Esophagus mucosa (tissue), 1 donor: ENCODE measurements around the gene PTEN. TPM values are rescaled to one million over a fixed set of nuclear protein-coding genes. Genes with fewer than 3 reads are reported as not detected.
"Not testable (repeated sequence)": the region's sequence is repeated elsewhere in the genome, so short reads cannot be mapped to it uniquely, and the experiment has no call there.

Experiments used
- ATAC-seq: fragments of 200-7000 bp; cut with Tn5 transposase; one replicate; pipeline ENCODE4 v1.9.1; 2020
- total RNA-seq: library from RNA; stranded (reverse); gene quantifications from one replicate; pipeline ENCODE4 v1.2.4, GENCODE V29; 2023
- donor health status: DM: yes; HTN: yes; CAD: no.

PTEN gene
- total RNA-seq, result 77.0 TPM

DNA sequence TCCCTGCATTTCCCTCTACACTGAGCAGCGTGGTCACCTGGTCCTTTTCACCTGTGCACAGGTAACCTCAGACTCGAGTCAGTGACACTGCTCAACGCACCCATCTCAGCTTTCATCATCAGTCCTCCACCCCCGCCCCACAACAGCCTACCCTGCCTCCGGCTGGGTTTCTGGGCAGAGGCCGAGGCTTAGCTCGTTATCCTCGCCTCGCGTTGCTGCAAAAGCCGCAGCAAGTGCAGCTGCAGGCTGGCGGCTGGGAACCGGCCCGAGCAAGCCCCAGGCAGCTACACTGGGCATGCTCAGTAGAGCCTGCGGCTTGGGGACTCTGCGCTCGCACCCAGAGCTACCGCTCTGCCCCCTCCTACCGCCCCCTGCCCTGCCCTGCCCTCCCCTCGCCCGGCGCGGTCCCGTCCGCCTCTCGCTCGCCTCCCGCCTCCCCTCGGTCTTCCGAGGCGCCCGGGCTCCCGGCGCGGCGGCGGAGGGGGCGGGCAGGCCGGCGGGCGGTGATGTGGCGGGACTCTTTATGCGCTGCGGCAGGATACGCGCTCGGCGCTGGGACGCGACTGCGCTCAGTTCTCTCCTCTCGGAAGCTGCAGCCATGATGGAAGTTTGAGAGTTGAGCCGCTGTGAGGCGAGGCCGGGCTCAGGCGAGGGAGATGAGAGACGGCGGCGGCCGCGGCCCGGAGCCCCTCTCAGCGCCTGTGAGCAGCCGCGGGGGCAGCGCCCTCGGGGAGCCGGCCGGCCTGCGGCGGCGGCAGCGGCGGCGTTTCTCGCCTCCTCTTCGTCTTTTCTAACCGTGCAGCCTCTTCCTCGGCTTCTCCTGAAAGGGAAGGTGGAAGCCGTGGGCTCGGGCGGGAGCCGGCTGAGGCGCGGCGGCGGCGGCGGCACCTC lies at the start of gene PTEN, which contains the start of gene KLLN:
Gene PTEN, plus strand, starts transcription at position 573 of the 891 bp plus-strand sequence. CDS start 845 bp downstream, outside the sequence.
Gene KLLN, minus strand, starts transcription at position 481 of the 891 bp plus-strand sequence. CDS start 1,046 bp downstream, outside the sequence.
- ATAC-seq, result peak; percentile 82

DNA sequence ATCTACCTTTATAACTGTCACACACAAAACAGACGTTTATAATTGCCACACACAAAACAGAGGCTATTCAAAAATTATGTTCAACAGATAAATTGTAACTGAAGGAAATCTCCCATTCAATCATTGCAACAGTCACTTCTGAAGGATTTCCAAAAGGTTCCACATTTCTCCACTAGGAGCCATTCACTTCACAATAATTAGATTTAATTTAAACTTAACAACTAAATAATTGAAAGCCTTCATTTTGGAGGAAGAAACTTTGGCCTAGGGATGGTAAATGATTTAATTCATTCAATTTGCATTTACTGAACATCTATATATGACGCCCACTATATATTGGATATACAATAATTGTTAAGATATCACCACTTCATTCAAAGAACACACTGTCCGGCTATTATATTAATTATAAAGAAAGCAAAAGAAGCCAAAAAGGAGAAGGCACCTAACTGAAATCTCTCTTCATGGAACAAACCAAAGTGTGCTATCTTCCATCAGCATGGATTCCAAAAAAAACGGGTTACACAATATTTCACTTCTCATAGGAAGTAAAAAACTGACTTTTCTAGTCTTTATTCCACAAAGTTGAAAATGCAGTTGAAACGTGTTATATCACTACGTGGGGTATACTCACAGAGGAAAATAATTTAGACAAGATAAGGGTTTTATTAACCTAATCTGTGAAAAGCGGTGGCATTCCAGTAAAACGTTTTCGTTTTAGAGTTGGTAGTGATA lies 47.1 kb upstream of the PTEN start:
- no peak for ATAC-seq

DNA sequence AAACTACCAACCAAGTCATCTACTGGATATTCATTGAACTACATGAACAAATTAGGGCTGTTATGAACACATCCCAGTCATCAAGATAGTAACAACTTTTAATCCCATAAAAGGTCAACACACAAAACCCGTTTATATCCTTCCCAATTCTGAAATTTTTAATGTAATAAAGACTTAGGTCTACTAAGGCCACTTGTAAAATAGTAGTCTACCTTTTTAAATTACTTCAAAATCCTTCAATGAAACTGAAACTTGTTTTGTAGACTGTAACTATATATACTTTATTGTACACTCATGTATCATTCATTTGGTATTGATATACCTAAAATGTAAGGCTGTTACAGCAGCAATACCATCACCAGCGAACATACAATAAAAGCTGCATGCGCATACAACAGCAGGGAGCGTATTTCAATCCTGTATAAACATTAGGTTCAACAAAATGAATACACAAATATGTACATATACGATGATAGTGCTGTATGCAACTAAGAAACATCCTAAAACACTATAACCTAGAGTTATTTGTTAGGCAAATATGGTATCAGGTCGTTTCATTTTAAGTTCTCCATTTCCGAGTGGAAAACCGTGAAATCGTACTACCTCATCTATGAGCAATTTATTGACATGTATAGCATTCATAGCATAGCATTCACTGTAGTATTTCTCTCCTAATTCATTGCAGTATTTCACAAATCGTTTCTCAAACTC lies 46.4 kb upstream of the PTEN start:
- ATAC-seq, result no peak

DNA sequence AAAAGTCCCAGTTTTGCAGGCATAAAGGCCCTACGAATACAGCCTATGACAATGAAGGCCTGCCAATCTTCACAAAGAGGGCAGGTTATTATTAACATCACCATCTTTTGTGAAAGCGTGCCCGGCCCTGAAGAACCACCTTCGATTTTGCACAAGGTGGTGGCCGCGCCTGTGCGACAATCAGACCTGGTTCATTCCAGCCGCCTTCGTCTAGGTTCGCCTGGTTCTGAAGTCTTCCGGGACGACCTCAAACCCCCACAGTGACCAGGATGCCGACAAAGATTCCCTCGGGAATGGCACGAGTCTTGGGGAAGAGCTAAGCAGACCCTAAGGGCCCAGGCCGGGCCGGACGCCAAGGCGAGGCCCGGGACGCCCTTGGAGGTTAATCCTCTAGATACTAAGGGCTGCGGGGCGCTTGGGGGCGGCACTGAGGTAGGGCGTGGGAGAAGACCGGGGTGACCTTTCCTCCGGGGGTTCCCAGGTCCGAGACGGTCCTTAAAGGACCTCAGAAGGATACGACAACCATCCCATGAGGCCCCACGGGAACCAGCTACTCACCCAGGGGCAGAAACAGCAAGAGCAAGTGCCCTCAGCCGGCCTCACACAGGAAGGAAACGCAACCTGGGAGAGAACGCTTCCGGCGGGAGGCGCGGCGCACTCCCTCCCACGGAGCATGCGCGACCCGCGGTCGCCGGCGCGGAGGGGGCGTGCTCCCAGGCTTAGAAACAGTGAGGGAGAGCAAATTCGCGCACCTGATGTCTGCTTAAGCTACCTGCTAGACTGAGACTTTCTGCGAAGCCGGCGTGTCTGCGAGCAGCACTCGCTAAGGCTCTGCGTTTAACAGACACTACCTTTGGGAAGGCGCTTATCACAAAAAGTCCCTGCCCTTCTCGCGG lies 45.6 kb upstream of the PTEN start, which contains the start of gene ATAD1:
Gene ATAD1, minus strand, starts transcription at position 618 of the 896 bp plus-strand sequence. CDS start 3,627 bp downstream, outside the sequence.
- ATAC-seq, result peak; percentile 97

DNA sequence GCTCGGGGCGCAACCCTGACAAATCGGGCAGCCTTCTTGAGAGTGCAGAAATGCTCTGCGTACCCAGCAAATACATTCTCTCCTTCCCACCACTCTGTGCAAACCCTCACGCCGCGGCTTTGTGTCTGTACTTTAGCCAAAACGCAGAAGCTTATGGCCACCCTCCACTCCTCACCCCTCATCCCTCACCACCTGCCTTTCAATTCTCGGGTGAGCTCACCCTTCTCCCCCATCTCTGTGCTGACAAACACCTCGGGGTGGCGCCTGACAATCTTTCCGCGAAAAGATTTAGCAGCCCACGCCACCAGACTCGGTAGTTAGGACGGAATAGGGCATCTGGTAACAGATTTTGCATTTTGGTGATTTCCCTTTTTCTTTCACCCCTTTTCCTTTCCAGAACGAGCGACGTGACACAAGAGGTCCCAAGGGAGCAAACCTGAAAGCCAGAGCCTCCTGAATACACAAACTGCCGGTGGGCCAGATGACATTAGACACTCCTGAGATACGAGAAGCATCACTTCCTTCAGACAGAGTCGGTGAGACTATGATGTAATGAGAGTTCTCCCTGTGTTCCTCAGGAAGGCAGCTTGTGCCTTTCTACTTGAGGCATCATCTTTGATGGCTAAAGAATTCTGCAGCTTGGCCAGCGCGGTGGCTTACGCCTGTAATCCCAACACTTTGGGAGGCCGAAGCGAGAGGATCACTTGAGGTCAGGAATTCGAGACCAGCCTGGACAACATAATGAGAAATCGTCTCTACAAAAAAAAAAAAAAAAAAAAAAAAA lies 44.7 kb upstream of the PTEN start:
- ATAC-seq, result peak; percentile 31

DNA sequence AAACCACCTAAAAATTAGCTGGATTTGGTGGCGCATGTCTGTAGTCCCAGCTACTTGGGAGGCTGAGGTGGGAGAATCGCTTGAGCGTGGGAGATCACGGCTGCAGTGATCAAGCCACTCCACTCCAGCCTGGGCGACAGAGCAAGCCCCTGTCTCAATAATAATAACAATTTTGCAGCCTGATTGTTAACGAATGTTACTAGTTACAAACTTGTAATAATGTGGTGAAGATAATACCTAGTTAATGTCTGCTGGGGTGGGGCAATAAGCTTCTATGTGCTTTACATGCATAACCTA lies 44.2 kb upstream of the PTEN start:
- ATAC-seq, result no peak

DNA sequence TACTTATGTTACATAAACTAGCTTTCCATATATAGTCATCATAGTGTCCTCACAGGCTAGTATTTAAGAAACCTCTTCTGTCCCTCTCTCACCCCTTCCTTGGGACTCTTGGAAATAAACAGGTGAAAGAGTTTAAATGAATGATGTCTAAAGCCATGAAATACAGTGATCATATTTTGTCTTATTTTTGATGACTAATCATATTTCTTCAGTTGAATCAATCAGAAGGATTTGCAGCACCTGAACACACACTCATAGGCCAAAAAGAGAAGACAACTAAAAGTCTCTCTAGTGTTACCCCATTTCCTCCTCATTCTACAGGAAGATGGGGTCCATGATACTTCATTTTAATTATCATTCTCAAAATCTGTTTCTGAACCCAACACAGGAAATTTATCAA lies 36.8 kb upstream of the PTEN start:
- ATAC-seq, result no peak

DNA sequence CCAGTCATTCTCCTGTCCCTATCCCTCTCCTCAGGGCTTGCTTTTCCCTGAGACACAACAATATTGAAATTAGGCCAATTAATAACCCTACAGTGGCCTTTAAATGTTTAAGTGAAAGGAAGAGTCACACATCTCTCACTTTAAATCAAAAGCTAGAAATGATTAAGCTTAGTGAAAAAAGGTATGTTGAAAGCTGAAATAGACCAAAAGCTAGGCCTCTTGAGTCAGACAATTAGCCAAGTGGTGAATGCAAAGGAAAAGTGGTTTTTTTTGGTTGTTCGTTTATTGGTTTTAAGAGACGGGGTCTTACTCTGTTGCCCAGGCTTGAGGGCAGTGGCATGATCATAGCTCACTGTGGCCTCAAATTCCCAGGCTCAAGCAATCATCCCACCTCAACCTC lies 35.7 kb upstream of the PTEN start:
- ATAC-seq, result no peak

DNA sequence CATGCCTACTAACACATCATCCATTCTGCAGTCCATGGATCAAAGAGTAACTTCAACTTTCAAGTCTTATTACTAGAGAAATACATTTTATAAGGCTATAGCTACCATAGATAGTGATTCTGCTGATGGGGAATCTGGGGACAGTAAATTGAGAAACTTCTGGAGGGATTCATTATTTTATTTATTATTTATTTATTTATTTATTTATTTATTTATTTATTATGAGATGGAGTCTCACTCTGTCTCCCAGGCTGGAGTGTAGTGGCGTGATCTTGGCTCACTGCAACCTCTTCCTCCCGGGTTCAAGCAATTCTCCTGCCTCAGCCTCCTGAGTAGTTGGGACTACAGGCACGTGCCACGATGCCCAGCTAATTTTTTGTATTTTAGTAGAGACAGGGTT lies 34.4 kb upstream of the PTEN start:
- ATAC-seq, result not testable (repeated sequence)

DNA sequence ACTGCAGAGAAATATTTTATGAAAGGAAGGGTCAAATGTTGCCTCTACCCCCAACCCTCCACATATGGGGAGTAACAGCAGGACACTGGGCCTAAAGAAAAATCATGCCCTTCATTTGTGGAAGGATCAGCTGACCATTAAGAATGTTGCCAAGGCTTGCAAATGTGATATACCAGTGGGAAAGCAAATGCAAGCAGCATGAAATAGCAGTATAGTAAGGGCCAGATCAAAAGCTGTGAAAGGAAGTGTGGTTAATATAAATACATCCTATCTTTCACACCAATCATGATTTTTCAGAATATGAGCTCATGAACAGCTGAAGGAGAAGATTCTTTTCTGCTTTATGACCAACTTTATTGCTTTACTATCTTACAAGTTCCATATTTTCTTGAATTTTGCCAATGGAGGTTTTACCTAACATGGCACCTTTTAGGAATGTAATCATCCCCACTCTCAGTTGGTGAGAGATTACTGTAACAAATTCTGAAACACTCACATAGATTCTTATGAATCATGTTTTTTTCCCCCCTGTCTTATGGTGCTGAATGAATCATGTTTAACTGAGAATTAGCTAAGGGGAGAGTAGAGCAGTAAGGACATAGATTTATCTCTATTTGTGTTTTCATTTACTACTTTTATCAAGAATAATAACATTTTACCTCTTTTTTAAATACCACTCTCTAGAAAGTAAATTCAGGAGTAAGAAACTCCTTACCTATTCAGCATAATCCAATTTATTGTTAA lies 33.3 kb upstream of the PTEN start:
- ATAC-seq, result no peak

DNA sequence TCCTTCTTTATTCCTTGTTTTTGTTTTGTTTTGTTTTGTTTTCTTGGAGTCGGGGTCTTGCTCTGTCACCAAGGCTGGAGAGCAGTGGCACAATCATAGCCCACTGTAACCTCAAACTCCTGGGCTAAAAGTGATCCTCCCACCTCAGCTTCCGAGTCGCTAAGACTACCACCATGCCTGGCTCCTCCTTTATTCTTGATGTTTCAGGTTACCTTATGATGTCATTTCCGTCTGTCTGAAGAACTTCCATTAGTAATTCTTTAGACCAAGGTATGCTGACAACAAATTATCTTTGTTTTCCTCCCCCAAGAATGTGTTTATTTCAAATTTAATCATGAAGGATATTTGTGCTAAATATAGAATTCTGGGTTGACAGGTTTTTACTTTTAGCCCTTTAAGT lies 27.3 kb upstream of the PTEN start:
- ATAC-seq, result no peak

DNA sequence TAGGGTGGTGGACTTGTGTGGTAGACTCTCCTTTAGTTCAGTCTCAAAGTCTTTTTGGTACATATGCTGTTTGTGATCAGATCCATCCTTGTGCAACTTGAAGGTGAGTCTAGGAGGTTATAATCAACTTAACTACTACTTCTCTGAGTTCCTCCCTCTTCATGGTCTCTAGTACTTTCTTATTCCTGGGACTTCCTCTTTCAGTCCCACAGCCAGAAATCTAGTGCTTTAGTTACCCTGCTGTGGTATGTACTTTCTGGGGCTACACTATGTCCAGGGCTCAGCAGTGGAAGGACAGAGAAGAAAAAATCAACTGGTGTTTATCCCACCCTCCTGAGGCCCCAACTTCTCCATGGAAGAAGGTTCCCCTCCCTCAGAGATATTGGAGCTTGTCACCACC lies 26.0 kb upstream of the PTEN start:
- ATAC-seq, result peak; percentile 4

DNA sequence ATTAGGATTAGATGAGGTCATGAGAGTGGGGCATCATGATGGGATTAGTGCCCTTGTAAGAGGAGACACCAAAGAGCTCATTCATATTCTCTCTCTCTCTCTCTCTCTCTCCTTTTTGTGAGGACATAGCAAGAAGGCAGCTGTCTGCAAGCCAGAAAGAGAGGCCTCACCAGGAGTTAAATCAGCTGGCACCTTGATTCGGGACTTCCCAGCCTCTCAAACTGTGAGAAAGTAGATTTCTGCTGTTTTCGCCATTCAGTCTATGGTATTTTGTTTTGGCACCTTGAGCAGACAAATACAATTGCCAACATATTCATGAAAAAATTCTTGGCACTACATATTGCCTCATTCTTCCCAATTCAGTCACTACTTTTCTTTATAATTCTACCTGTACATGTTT lies 24.8 kb upstream of the PTEN start:
- no peak for ATAC-seq

DNA sequence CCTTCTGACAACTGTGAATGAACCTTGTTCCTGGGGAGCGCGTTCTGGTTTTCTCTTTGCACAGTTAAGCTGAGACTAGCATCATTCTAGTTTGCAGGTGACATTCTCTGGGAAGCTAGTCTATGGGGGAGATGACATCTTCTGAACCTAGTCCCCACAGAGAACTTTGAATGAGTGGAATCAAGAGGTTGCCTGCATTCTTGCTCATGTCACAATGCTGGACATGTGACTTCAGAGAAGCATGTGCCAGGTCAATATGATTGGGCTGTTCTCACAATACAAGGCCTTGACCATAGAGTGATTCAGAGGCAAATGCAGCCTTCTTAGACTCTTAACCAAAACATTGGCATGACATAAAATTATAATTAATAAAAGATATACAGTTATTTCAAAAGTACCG lies 22.2 kb upstream of the PTEN start:
- no peak for ATAC-seq

DNA sequence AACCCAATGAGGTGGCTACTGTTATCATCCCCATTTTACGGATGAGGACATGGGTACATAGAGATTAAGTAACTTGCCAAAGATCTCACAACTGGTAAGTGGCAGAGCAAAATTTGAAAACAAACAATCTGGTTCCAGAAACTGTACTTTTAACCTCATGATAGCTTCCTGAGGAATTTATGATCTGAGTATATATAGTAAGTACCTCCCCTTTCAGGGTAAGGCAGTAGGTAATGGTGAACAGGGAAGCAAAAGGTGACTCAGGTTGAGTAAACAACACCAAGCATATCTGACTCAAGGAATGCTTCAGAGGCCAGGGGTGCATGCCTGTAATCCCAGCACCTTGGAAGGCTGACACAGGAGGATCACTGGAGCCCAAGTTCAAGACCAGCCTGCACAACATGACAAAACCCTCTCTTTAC lies 21.2 kb upstream of the PTEN start:
- peak; percentile 97 for ATAC-seq

DNA sequence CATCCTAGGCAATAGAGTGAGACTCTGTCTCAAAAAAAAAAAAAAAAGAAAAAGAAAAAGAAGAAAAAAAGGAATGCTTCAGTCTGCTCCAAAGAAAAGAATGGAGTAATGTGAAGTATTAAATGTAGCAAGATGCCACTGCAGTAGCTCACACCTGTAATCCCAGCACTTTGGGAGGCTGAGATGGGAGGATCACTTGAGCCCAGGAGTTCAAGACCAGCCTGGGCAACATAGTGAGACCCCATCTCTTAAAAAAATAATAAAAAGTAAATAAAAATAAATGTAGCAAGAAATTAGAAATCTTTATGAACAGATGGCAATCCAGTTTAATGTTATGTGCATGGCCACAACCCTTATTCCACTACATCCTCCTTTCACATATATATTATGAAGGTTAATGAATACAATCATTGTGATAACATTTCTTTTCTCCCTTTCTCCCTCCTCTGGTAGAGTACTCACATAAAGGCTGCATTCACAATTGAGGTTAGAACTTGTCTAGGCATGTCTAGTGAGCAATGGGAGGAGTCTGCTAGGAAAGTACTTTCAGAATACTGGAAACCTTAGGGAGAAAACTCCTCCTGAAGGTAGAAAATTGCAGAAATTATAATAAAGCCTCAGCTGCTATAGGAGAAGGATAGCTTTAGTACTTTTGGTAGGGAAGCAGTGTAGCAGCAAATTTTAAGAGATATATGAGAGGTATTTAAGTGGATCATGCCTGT lies 20.5 kb upstream of the PTEN start:
- ATAC-seq, result peak; percentile 49

DNA sequence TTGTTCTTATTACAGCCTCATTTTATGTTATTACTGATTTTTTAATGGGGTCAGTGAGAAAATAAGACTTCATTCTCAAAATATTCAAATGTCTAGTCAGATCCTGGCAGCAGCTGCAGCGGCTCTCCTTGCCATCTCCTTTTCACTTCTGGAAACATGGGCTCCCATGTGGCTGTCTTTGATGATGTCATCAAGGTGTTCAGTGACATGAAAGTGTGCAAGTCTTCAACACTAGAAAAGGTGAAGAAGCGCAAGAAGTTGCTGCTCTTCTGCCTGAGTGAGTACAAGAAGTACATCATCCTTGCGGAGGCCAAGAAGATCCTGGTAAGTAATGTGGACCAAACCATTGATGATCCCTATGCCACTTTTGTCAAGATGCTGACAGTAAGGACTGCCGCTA lies 19.7 kb upstream of the PTEN start:
- ATAC-seq, result no peak

DNA sequence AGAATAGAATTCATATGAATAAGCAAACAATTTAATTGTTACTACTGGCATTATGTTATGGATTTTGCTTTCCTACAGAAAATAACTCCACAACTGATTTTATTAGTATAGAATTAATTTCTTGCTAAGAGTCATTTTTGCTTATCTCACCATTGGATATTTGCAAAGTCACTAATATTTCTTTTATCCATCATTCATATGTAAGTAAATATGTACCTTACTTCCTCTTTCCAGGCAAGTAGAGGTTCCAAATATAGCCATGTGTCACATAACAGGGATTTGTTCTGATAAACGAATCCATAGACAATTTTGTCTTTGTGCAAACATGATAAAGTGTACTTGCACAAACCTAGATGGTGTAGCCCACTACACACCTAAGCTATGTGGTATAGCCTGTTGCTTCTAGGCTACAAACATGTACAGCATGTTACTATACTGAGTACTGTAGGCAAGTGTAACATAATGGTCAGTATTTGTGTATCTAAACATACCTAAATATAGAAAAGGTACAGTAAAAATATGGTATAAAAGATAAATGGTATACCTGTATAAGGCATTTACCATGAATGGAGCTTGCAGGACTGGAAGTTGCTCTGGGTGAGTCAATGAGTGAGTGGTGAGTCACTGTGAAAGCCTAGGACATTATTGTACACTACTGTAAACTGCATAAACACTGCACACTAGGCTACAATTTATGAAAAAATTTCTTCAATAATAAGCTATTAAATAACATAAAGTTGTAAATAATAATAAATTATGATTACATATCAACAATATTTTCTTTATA lies 18.4 kb upstream of the PTEN start:
- peak; percentile 48 for ATAC-seq

DNA sequence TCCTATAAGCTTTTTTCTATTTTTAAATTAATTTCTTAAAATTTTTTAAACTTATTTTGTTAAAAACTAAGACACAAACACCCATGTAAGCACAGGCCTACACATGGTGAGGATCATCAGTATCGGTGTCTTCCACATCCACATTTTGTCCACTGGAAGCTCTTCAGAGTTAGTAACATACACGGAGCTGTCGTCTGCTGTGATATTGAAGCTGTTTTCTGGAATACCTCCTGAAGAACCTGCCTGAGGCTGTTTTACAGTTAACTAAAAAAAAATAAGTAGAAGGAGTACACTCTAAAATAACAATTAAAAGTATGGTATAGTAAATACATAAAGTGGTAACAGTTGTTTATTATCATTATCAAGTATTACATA lies 17.8 kb upstream of the PTEN start:
- ATAC-seq, result no peak
